ENCODE results near the gene SULT2A1.
A peak's percentile ranks its signal among the peaks of the same experiment; 100 is the strongest.
"Not testable (repeated sequence)": the region's sequence is repeated elsewhere in the genome, so short reads cannot be mapped to it uniquely, and the experiment has no call there.

Gene SULT2A1

GRCh38 chr19:47886010-47886559, at the start of gene SULT2A1:
SULT2A1 (minus strand) TSS chr19:47886315; CDS start chr19:47886257, 58 bp downstream.
- no peak for DNase-seq

- not testable (repeated sequence) for DNase-seq
Observed at GRCh38 chr19:47928581-47928980, 42.5 kb upstream of the SULT2A1 start.

GRCh38 chr19:47920107-47920506, 34.0 kb upstream of the SULT2A1 start:
- not testable (repeated sequence) for DNase-seq

GRCh38 chr19:47910191-47910590, 24.1 kb upstream of the SULT2A1 start:
- DNase-seq = not testable (repeated sequence)

GRCh38 chr19:47909350-47909749, 23.2 kb upstream of the SULT2A1 start:
- peak; percentile 77 to 84 for DNase-seq

GRCh38 chr19:47901370-47901769, 15.3 kb upstream of the SULT2A1 start:
- DNase-seq = no peak

- no peak for DNase-seq
Observed at GRCh38 chr19:47899335-47899734, 13.2 kb upstream of the SULT2A1 start.

- no peak for DNase-seq
Observed at GRCh38 chr19:47897861-47898260, 11.7 kb upstream of the SULT2A1 start.

- no peak for DNase-seq
Observed at GRCh38 chr19:47896773-47897172, 10.7 kb upstream of the SULT2A1 start.

- no peak for DNase-seq
Observed at GRCh38 chr19:47896019-47896418, 9.9 kb upstream of the SULT2A1 start.

- DNase-seq = no peak
Observed at GRCh38 chr19:47895165-47895782, 9.2 kb upstream of the SULT2A1 start.

GRCh38 chr19:47891923-47892666, 6.0 kb upstream of the SULT2A1 start:
- no peak for DNase-seq

GRCh38 chr19:47891622-47891922, 5.5 kb upstream of the SULT2A1 start:
- no peak for DNase-seq

- no peak for DNase-seq
Observed at GRCh38 chr19:47890865-47891621, 4.9 kb upstream of the SULT2A1 start.

- no peak for DNase-seq
Observed at GRCh38 chr19:47885067-47885463, 1.1 kb downstream of the SULT2A1 start.

GRCh38 chr19:47882890-47883289, 3.2 kb downstream of the SULT2A1 start:
- no peak for DNase-seq

GRCh38 chr19:47881757-47882156, 4.4 kb downstream of the SULT2A1 start:
- DNase-seq = no peak

GRCh38 chr19:47879385-47879784, 6.7 kb downstream of the SULT2A1 start:
- DNase-seq = not testable (repeated sequence)

GRCh38 chr19:47878906-47879305, 7.2 kb downstream of the SULT2A1 start:
- DNase-seq = no peak

GRCh38 chr19:47865166-47865565, 20.9 kb downstream of the SULT2A1 start:
- DNase-seq = no peak

- DNase-seq = peak; percentile 93 to 94
Observed at GRCh38 chr19:47863514-47863936, 22.6 kb downstream of the SULT2A1 start.

- DNase-seq = no peak
Observed at GRCh38 chr19:47861630-47862029, 24.5 kb downstream of the SULT2A1 start.

GRCh38 chr19:47860602-47861297, 25.4 kb downstream of the SULT2A1 start:
- DNase-seq = no peak
